HCT116 (cell line): Measurements from ENCODE around the gene TNFRSF17.

Experiments used
- CEBPB ChIP-seq: IDR thresholded peaks from 2 replicates; pipeline ENCODE4 v1.6.1; 2012; ENCODE audit warnings: low read depth
- POLR2A ChIP-seq: IDR thresholded peaks from 2 replicates; pipeline ENCODE4 v1.7.0; 2011; ENCODE audit warnings: borderline replicate concordance; ENCODE audit not compliant: insufficient read depth, insufficient read length; ENCODE audit errors: extremely low read depth
- POLR2AphosphoS5 ChIP-seq: IDR thresholded peaks from 2 replicates; pipeline ENCODE4 v1.6.1; 2011; ENCODE audit warnings: mild to moderate bottlenecking, low read depth, low read length, moderate library complexity
- ZNF274 ChIP-seq: fragments of 200-500 bp; sonication (Bioruptor generic); IDR thresholded peaks from 2 replicates; pipeline ENCODE4 v1.6.1; 2014; ENCODE audit warnings: mild to moderate bottlenecking, low read depth, low read length, inconsistent platforms
- TF ChIP-seq, protein P1 (sequence below), 3 experiments: fragments of 200-600 bp in 1 of 3; sonication (generic) in 1 of 3; IDR thresholded peaks in 2 of 3; conservative IDR thresholded peaks in 1 of 3; 2 replicates each; pipeline ENCODE4 v1.5.1; 2012 to 2017; ENCODE audit warnings: low read depth in 2 of 3, low read length in 2 of 3, antibody characterized with exemption in 1 of 3, borderline replicate concordance in 1 of 3, control low read depth in 1 of 3, mild to moderate bottlenecking in 1 of 3, mixed read lengths in 1 of 3, mixed run types in 1 of 3, moderate library complexity in 1 of 3; ENCODE audit not compliant: insufficient read depth in 1 of 3

DNA sequence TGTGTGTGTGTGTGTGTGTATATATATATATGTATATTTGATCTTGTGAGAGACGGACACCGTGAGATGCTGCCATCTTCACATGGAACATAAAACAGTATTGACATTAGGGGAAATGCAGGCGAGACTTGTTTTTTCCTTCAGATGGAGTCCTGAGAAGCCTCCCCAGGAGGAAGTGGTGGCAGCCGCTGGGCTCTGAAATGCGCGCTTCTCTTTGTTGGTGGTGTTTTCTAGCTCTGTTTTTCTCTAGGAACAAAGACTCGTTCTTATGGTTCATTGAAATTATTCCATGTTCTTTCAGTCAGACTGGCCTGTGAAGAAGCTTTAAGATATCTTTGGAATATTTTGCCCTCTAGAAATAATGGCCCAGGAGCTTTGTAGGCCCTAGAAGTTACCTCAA lies 44.5 kb downstream of the TNFRSF17 start:
- TF ChIP-seq CEBPB (no peak), ZNF274 (no peak), POLR2AphosphoS5 (no peak), POLR2A (no peak)
- TF ChIP-seq, protein P1, sequence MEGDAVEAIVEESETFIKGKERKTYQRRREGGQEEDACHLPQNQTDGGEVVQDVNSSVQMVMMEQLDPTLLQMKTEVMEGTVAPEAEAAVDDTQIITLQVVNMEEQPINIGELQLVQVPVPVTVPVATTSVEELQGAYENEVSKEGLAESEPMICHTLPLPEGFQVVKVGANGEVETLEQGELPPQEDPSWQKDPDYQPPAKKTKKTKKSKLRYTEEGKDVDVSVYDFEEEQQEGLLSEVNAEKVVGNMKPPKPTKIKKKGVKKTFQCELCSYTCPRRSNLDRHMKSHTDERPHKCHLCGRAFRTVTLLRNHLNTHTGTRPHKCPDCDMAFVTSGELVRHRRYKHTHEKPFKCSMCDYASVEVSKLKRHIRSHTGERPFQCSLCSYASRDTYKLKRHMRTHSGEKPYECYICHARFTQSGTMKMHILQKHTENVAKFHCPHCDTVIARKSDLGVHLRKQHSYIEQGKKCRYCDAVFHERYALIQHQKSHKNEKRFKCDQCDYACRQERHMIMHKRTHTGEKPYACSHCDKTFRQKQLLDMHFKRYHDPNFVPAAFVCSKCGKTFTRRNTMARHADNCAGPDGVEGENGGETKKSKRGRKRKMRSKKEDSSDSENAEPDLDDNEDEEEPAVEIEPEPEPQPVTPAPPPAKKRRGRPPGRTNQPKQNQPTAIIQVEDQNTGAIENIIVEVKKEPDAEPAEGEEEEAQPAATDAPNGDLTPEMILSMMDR (IDR thresholded peaks at IDR 0.05 in 2 of 3, conservative IDR thresholded peaks at IDR 0.05 in 1 of 3; ENCODE audit: borderline replicate concordance in 1 of 3, insufficient read depth in 1 of 3, low read depth in 2 of 3, low read length in 2 of 3) = no peak
